ENCODE data around the gene MRPL24. TPM values are rescaled to one million over a fixed set of nuclear protein-coding genes. Genes with fewer than 3 reads are reported as not detected.

Gene MRPL24
- total and polyA plus RNA-seq, 9 of the 15 experiments (the other 6 are each of a cell fraction or from before 2014, with no cell fraction given), result 74.3 to 267 (median 113) TPM

- TF ChIP-seq, protein P1, sequence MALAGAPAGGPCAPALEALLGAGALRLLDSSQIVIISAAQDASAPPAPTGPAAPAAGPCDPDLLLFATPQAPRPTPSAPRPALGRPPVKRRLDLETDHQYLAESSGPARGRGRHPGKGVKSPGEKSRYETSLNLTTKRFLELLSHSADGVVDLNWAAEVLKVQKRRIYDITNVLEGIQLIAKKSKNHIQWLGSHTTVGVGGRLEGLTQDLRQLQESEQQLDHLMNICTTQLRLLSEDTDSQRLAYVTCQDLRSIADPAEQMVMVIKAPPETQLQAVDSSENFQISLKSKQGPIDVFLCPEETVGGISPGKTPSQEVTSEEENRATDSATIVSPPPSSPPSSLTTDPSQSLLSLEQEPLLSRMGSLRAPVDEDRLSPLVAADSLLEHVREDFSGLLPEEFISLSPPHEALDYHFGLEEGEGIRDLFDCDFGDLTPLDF (CRISPR knock-in tag; IDR thresholded peaks at IDR 0.05), result peak; percentile 48; the same call in 1 of the 2 replicates
- TF ChIP-seq TGIF2 (CRISPR knock-in tag; IDR thresholded peaks at IDR 0.05), result no peak
- no peak for TF ChIP-seq MCM2 (IDR thresholded peaks at IDR 0.05; ENCODE audit: low read depth)
- TF ChIP-seq CBFA2T3 (IDR thresholded peaks at IDR 0.05), result peak; percentile 85
- no peak for TF ChIP-seq SIRT6 (IDR thresholded peaks at IDR 0.05; ENCODE audit: low read depth, low read length)
- peak; percentile 52 for TF ChIP-seq RBM39 (optimal IDR thresholded peaks at IDR 0.05; ENCODE audit: low read depth, low read length)
- TF ChIP-seq NRF1 (conservative IDR thresholded peaks at IDR 0.05 in 1 of 2, IDR thresholded peaks at IDR 0.05 in 1 of 2), result 0 out of 4 replicates have a peak, but pooled peaks of 1 of the 2 experiments have one; percentile 9
- peak; percentile 79 for TF ChIP-seq CBFA2T2 (conservative IDR thresholded peaks at IDR 0.05)
- TF ChIP-seq ZSCAN32 (CRISPR knock-in tag; IDR thresholded peaks at IDR 0.05), result no peak
- TF ChIP-seq RCOR1 (IDR thresholded peaks at IDR 0.05; ENCODE audit: borderline replicate concordance in 1 of 2, low read depth in 2 of 2, low read length in 2 of 2), result peak in 1 of 2 experiments; percentile 72; a peak in 1 of 4 replicates
- peak; percentile 9; the same call in 1 of the 2 replicates for TF ChIP-seq CTBP1 (IDR thresholded peaks at IDR 0.05; ENCODE audit: borderline replicate concordance)
- TF ChIP-seq LARP7 (IDR thresholded peaks at IDR 0.05), result 0 out of 2 replicates have a peak, but pooled peaks have one; percentile 36
- TF ChIP-seq MYBL2 (IDR thresholded peaks at IDR 0.05; ENCODE audit: low read depth), result no peak
- no peak for TF ChIP-seq MYBL2 (CRISPR knock-in tag; IDR thresholded peaks at IDR 0.05; ENCODE audit: borderline replicate concordance)
- TF ChIP-seq ZNF175 (CRISPR knock-in tag; IDR thresholded peaks at IDR 0.05; ENCODE audit: low read depth), result no peak
- TF ChIP-seq MEF2D (tag; conservative IDR thresholded peaks at IDR 0.05; ENCODE audit: low read depth), result no peak
- 0 out of 2 replicates have a peak, but pooled peaks have one; percentile 50 for TF ChIP-seq DPF2 (IDR thresholded peaks at IDR 0.05)
- TF ChIP-seq MAZ (CRISPR knock-in tag; conservative IDR thresholded peaks at IDR 0.05 in 1 of 2, IDR thresholded peaks at IDR 0.05 in 1 of 2), result 0 out of 4 replicates have a peak, but pooled peaks of 1 of the 2 experiments have one; percentile 9
- TF ChIP-seq TAL1 (IDR thresholded peaks at IDR 0.05), result peak; percentile 58
- peak; percentile 45; the same call in 1 of the 2 replicates for TF ChIP-seq CXXC5 (CRISPR knock-in tag; IDR thresholded peaks at IDR 0.05)
- no peak for TF ChIP-seq PHF21A (IDR thresholded peaks at IDR 0.05; ENCODE audit: borderline replicate concordance, low read depth)
- TF ChIP-seq PML (IDR thresholded peaks at IDR 0.05; ENCODE audit: low read length), result 0 out of 2 replicates have a peak, but pooled peaks have one; percentile 19
- peak; percentile 41; the same call in 1 of the 2 replicates for TF ChIP-seq STAT5A (IDR thresholded peaks at IDR 0.05; ENCODE audit: borderline replicate concordance, low read length)
- TF ChIP-seq, protein P2, sequence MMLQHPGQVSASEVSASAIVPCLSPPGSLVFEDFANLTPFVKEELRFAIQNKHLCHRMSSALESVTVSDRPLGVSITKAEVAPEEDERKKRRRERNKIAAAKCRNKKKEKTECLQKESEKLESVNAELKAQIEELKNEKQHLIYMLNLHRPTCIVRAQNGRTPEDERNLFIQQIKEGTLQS (IDR thresholded peaks at IDR 0.05), result no peak
- TF ChIP-seq, protein P2 (CRISPR knock-in tag; conservative IDR thresholded peaks at IDR 0.05), result 0 out of 2 replicates have a peak, but pooled peaks have one; percentile 26
- peak; percentile 79; a peak in 3 of 4 replicates for TF ChIP-seq KDM1A (IDR thresholded peaks at IDR 0.05)
- TF ChIP-seq CBX1 (IDR thresholded peaks at IDR 0.05; ENCODE audit: low read depth), result no peak
- peak; percentile 71 for TF ChIP-seq SMAD4 (CRISPR knock-in tag; conservative IDR thresholded peaks at IDR 0.05)
- TF ChIP-seq ETV5 (CRISPR knock-in tag; IDR thresholded peaks at IDR 0.05; ENCODE audit: low read depth), result 0 out of 2 replicates have a peak, but pooled peaks have one; percentile 35
- no peak for TF ChIP-seq CC2D1A (IDR thresholded peaks at IDR 0.05)
Measured at GRCh38 chr1:156772728-156773497, 32.0 kb upstream of the MRPL24 start (continued).
